ENCODE data around the gene BAHCC1.

BAHCC1 gene

DNA sequence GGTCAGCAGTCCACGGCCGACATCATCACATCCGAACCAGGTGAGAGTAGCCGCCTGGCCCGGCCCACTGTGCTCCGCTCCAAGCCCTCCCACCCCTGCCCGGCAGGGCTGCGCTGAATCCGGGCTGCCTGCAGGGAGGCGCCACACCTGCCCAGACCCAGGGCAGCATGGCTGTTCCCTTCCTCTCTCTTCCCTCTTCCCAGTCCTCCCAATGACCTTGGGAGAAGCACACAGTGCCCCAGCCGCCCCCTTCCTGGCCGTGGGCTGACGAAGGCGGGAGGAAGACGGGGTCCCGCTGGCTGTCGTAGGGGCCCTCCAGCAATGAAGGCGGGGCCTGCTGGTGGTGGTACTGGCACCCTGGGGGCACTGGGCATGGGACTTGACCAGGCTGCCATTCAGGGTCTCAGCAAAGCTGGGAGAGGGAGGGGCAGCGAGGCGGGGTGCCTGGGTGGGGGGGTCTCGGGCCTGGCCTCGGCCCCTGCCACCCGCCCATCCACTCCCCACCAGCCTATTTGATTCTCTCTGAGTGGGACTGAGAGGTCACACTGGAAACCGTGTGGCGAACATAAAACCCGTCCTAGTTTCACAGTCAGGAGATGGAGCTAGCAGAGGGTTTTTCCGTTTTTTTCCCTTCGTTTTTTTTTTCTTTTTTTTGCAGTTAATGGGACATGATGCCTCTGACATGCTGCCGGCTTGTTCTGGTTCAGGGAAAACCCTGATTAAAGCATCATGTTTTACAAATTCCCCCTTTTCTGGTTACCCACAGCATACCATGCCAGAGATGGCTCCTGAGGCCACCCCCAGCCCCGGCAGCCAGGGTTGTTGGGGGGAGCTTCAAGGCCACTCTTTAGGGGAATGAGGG is 50.6 kb downstream of the BAHCC1 start:
- DNase-seq: no peak

- no peak for DNase-seq
Observed at GRCh38 chr17:81447331-81447933, 52.2 kb downstream of the BAHCC1 start.

DNA sequence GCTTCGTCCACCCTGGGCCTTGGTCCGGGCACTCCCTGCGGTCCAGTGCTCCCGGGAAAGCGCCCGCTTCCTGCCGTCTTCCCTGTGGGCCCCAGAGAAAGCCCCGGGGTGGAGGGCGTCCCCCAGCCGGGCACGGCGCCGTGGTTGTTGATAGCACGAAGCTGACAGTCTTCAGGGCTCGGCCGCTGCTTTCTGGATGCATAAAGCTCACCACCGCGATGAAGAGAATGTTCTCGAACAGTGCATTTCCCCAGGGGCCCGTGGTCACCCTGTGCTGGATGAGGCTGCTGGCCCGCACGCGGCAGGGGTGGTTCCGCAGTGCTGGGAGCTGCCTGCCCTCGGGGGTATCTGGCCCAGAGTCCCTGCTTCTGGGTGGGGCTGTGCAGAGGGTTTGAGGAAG is 53.2 kb downstream of the BAHCC1 start:
- DNase-seq: no peak

GRCh38 chr17:81448950-81449349 is 53.7 kb downstream of the BAHCC1 start:
- DNase-seq: no peak

DNA sequence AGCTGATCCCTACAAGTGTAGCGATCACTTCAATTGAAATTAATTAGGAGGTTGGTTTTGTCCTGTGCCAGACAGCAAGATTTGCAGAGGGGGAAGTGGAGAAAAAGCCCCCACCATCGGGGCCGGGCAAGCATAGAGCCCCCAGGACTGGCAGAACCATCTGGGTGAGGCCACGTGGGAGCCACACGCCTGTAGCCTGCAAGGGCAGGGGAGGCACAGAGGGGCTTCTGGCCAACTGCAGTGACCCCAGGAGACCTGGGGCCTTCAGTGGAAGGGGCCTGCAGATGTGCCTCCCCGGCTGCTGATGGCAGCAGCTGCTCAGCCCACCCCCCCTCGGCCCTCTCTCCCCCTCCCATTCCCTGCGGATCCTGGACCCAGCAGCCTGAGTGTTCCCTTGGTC is 54.1 kb downstream of the BAHCC1 start:
- no peak for DNase-seq

DNA sequence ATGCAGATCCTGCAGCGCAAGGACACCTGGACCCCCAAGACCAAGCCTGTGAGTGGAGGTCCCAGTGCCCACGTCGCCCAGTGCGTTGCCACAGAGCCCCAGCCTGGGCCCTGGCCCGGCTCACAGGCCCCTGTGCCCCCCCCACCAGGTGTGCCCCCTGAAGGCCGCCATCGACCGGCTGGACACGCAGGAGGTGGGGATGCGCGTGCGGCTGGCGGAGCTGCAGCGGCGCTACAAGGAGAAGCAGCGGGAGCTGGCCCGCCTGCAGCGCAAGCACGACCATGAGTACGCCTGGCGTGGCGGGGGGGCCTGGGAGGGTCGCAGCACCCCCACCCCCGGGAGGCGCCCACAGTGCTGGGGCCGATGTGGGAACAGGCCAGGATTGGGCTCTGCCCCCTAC is 56.6 kb downstream of the BAHCC1 start:
- DNase-seq: no peak

DNA sequence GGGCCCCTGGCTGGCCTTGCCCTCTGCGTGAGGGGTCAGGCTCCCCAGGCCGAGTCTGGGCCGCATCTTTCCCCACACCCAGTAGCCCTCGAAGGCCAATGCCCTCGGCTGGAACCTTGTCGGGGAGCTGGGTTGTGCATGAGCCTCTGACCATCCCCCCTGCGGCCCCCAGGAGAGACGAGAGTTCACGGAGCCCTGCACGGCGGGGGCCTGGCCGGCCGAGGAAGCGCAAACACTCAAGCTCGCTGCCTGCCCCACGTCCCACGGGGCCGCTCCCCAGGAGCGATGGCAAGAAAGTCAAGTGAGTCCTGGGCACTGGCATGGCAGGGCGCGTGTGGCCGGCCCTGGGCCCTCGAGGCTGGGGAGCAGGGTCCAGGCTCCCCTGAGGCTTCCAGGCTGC is 57.3 kb downstream of the BAHCC1 start:
- no peak for DNase-seq

DNA sequence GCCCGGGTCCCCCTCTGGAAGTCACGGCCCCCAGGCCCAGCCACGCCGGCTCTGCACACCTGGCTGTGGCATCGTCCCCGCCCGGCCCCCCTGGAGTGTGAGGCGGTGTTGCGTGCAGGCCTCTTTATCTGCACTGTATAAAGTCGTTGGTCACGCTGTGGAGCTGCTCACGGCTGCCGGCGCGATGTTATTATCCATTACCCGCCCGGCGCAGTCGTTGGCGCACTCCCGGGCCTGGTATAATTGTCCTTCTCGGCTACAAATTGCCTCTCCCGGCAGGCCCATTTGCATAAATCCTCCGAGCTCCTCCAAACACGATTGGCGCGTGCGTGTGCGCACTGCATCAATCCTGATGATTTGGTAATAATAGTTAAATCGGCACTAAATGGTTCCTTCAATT is 57.8 kb downstream of the BAHCC1 start:
- DNase-seq: no peak

GRCh38 chr17:81453712-81454111 is 58.5 kb downstream of the BAHCC1 start:
- DNase-seq: no peak

- DNase-seq: no peak
Observed at GRCh38 chr17:81454473-81454872, 59.2 kb downstream of the BAHCC1 start.

GRCh38 chr17:81455387-81455786 is 60.1 kb downstream of the BAHCC1 start:
- no peak for DNase-seq

DNA sequence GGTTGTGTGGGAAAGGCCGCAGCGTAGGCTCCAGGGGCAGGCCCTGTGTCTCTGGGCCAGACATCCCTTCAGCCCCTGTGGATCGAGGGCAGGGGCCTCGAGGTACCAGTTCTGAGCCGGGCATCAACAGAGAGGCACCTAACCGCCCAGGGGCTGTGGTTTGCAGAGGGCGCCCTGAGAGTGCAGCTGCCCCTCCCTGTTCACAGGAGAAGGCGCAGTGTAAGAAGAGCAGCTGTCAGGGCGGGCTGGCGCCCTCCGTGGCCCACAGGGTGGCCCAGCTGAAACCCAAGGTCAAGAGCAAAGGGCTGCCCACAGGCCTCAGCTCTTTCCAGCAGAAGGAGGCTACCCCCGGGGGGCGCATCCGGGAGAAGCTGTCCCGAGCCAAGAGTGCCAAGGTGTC is 60.8 kb downstream of the BAHCC1 start:
- no peak for DNase-seq

DNA sequence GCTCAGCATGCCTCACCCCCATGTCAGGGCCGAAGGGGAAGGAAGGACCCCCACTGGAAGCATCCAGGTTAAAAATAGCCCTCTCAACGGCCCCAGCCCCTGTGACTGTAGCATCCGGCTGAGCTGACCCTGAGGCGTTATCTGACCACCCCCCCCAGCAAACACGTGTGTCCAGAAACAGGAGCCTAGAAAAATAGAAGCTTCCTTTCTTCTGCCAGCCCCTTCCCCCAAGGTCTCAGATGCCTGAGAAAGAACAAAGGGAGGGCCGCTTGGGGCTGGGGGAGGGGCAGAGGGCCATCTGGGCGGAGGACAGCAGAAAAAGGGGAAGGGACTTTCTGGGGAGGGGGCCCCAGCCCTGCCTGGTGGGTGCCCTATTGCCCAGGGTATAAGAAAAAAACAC is 61.5 kb downstream of the BAHCC1 start:
- no peak for DNase-seq

- DNase-seq: no peak
Observed at GRCh38 chr17:81457401-81457800, 62.1 kb downstream of the BAHCC1 start.

DNA sequence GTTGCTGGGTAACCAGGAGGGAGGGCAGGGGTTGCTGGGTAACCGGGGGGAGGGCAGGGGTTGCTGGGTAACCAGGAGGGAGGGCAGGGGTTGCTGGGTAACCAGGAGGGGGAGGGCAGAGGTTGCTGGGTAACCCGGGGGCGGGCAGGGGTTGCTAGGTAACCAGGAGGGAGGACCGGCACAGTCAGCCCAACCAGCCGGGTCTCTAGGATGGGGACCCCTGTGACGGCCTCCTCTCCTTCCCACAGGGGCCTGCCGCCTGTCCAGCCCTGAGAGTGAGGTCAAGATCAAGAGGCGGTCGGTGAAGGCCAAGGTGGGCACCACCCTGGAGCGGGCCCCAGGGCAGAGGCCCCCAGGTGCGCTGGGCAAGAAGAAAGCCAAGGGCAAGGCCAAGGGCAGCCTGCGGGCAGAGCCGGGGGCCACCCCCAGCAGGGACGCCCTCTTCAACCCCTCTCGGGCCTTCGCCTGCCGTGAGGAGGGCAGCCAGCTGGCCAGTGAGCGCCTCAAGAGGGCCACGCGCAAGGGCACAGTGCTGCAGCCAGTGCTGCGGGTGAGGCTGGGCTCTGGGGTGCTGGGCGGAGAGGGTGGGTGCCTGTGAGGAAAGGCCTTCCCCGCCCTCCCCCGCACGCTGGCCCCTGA is 62.8 kb downstream of the BAHCC1 start:
- no peak for DNase-seq

GRCh38 chr17:81458628-81459027 is 63.4 kb downstream of the BAHCC1 start:
- no peak for DNase-seq

DNA sequence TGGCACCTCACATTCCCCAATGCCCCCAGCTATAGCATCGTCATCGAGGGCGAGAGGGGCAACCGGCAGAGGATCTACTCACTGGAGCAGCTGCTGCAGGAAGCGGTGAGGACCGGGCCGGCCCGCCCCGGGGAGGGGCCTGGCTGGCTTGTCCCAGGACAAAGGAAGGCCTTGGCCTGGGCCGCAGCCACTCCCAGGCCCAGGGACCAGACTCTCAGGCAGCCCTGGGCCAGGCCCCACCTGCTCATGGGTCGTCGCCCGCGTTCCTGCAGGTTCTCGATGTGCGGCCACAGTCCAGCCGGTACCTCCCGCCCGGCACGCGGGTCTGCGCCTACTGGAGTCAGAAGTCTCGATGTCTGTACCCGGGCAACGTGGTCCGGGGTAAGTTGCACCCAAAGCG is 64.0 kb downstream of the BAHCC1 start:
- no peak for DNase-seq

GRCh38 chr17:81459864-81460263 is 64.6 kb downstream of the BAHCC1 start:
- DNase-seq: no peak

- DNase-seq: no peak
Observed at GRCh38 chr17:81460856-81461460, 65.7 kb downstream of the BAHCC1 start.

DNA sequence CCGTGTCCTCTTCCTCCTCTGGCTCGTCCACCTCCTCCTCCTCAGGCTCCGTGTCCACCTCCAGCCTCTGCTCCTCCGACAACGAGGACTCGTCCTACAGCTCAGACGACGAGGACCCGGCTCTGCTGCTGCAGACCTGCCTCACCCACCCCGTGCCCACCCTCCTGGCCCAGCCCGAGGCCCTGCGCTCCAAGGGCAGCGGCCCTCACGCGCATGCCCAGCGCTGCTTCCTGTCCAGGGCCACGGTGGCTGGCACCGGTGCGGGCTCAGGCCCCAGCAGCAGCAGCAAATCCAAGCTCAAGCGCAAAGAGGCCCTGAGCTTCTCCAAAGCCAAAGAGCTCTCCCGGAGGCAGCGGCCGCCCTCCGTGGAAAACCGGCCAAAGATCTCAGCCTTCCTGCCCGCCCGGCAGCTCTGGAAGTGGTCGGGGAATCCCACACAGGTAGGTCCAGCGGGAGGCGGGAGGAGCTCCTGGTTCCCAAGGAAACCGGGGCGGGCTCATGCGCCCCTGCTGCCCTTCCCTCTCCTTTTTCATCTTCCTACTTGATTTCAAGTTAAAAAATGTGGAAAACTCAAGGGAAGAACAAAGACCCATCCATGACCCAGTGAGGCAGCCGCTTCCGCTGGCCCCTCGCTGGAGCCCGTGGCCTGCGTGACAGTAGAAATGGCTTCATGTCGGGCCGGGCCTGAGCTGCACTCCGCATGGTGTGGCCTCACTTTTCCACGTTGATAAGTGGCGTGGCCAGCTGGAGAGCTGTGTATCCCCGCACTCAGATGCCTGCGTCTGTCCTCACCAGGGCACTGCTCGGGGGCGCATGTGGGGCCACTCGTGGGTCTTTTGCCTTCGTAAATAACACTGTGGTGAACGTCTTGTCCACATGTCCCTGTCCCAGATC is 66.6 kb downstream of the BAHCC1 start:
- DNase-seq: no peak

- no peak for DNase-seq
Observed at GRCh38 chr17:81462506-81463125, 67.4 kb downstream of the BAHCC1 start.

- no peak for DNase-seq
Observed at GRCh38 chr17:81463506-81463905, 68.2 kb downstream of the BAHCC1 start.
